GM12878 (cell line): Measurements from ENCODE around the gene ACSL1. TPM values are rescaled to one million over a fixed set of nuclear protein-coding genes. Genes with fewer than 3 reads are reported as not detected.
A peak's percentile ranks its signal among the peaks of the same experiment; 100 is the strongest.

Experiments
- BCL11A ChIP-seq: IDR thresholded peaks from 2 replicates; pipeline ENCODE4 v1.6.1; 2011; ENCODE audit warnings: low read depth, low read length
- BCL3 ChIP-seq: IDR thresholded peaks from 2 replicates; pipeline ENCODE4 v1.6.1; 2011; ENCODE audit warnings: borderline replicate concordance, low read depth, mild to moderate bottlenecking, moderate library complexity, low read length; ENCODE audit not compliant: insufficient read depth, poor library complexity, severe bottlenecking
- CBX3 ChIP-seq: fragments of 200-600 bp; sonication (generic); IDR thresholded peaks from 2 replicates; pipeline ENCODE4 v1.6.1; 2016; ENCODE audit warnings: low read depth, borderline replicate concordance
- CBX5 ChIP-seq: sonication (generic); IDR thresholded peaks from 2 replicates; pipeline ENCODE4 v1.6.1; 2016; ENCODE audit warnings: low read depth, moderate library complexity, mild to moderate bottlenecking, inconsistent platforms
- EED ChIP-seq: sonication (generic); IDR thresholded peaks from 2 replicates; pipeline ENCODE4 v1.6.1; 2016; ENCODE audit warnings: antibody characterized with exemption, low read depth
- EP300 ChIP-seq, 2 experiments: fragments of 150-350 bp in 1 of 2; IDR thresholded peaks; 2 replicates each; pipeline ENCODE4 v1.6.1; 2011 to 2012; ENCODE audit warnings: low read depth in 2 of 2, low read length in 2 of 2, borderline replicate concordance in 1 of 2, improper control_type of control experiment in 1 of 2, inconsistent platforms in 1 of 2; ENCODE audit not compliant: control insufficient read depth in 1 of 2
- GATAD2B ChIP-seq: fragments of 450-650 bp; conservative IDR thresholded peaks from 2 replicates; pipeline ENCODE4 v1.6.1; 2017; ENCODE audit warnings: low read depth, mild to moderate bottlenecking, moderate library complexity
- HCFC1 ChIP-seq: fragments of 150-350 bp; IDR thresholded peaks from 2 replicates; pipeline ENCODE4 v1.6.1; 2014; ENCODE audit warnings: low read length
- HDGF ChIP-seq: fragments of 450-650 bp; IDR thresholded peaks from 2 replicates; pipeline ENCODE4 v1.6.1; 2016; ENCODE audit warnings: antibody characterized with exemption
- IKZF1 ChIP-seq: fragments of 450-650 bp; conservative IDR thresholded peaks from 2 replicates; pipeline ENCODE4 v1.6.1; 2017; ENCODE audit warnings: antibody characterized with exemption, mild to moderate bottlenecking
- IRF4 ChIP-seq: IDR thresholded peaks from 2 replicates; pipeline ENCODE4 v1.6.1; 2011; ENCODE audit warnings: low read depth, low read length
- MXI1 ChIP-seq: fragments of 150-350 bp; IDR thresholded peaks from 2 replicates; pipeline ENCODE4 v1.6.1; 2011; ENCODE audit warnings: low read depth, mild to moderate bottlenecking, inconsistent platforms, low read length, improper control_type of control experiment
- NFXL1 ChIP-seq: fragments of 450-650 bp; IDR thresholded peaks from 2 replicates; pipeline ENCODE4 v1.6.1; 2017; ENCODE audit warnings: antibody characterized with exemption, mild to moderate bottlenecking, borderline replicate concordance
- NFYA ChIP-seq: IDR thresholded peaks from 2 replicates; pipeline ENCODE4 v1.6.1; 2011; ENCODE audit warnings: low read depth, mild to moderate bottlenecking, low read length, improper control_type of control experiment, borderline replicate concordance
- PML ChIP-seq: IDR thresholded peaks from 2 replicates; pipeline ENCODE4 v1.6.1; 2012; ENCODE audit warnings: low read length, inconsistent platforms
- RBBP5 ChIP-seq: fragments of 200-600 bp; sonication (generic); conservative IDR thresholded peaks from 2 replicates; pipeline ENCODE4 v1.6.1; 2016
- RCOR1 ChIP-seq: conservative IDR thresholded peaks from 2 replicates; pipeline ENCODE4 v1.6.1; 2012; ENCODE audit warnings: low read depth, low read length, improper control_type of control experiment
- RUNX3 ChIP-seq: IDR thresholded peaks from 2 replicates; pipeline ENCODE4 v1.6.1; 2012; ENCODE audit warnings: low read length, inconsistent platforms
- SMAD5 ChIP-seq: IDR thresholded peaks from 2 replicates; pipeline ENCODE4 v1.6.1; 2016; ENCODE audit warnings: antibody characterized with exemption, low read depth
- SMC3 ChIP-seq: IDR thresholded peaks from 2 replicates; pipeline ENCODE4 v1.6.1; 2011; ENCODE audit warnings: low read length, improper control_type of control experiment, borderline replicate concordance
- SP1 ChIP-seq: IDR thresholded peaks from one replicate; pipeline ENCODE4 v1.6.1; 2011; ENCODE audit warnings: low read depth, low read length
- STAT1 ChIP-seq: fragments of 450-650 bp; conservative IDR thresholded peaks from 2 replicates; pipeline ENCODE4 v1.6.1; 2014; ENCODE audit warnings: antibody characterized with exemption, mild to moderate bottlenecking
- STAT3 ChIP-seq: IDR thresholded peaks from 2 replicates; pipeline ENCODE4 v1.6.1; 2011; ENCODE audit warnings: low read depth, low read length, improper control_type of control experiment
- TBL1XR1 ChIP-seq: IDR thresholded peaks from 2 replicates; pipeline ENCODE4 v1.6.1; 2012; ENCODE audit warnings: low read depth, low read length, improper control_type of control experiment
- ZBED1 ChIP-seq: IDR thresholded peaks from 2 replicates; pipeline ENCODE4 v1.6.1; 2016; ENCODE audit warnings: borderline replicate concordance
- polyA plus RNA-seq, 11 experiments: library from polyadenylated mRNA; depleted of rRNA in 4 of 11; unstranded in 6 of 11; stranded (reverse) in 5 of 11; fragments of >200 nt; fragmentation: Nextera tagmentation in 4 of 11; fragmentation: Illumina TruSeq in 1 of 11; extraction: Ambion mirVana in 4 of 11; extraction: Trizol in 1 of 11; gene quantifications; 1 replicate in 1 of 11; 2 replicates in 10 of 11; pipeline versions ENCODE4 v1.2.1 to v1.2.3, GENCODE V29; 2011 to 2016; ENCODE audit warnings: inconsistent platforms in 2 of 11, missing spikeins in 2 of 11, low read depth in 1 of 11
- total RNA-seq, 4 experiments: library from RNA; depleted of rRNA in 3 of 4; stranded (reverse); fragments of >200 nt in 3 of 4; fragmentation: Illumina TruSeq in 1 of 4; extraction: Trizol in 1 of 4; gene quantifications; 2 replicates each; pipeline versions ENCODE4 v1.2.1 to v1.2.3, GENCODE V29; 2013 to 2021

Gene ACSL1
- total and polyA plus RNA-seq, 10 of the 15 experiments (the other 5 are each of a cell fraction or from before 2014, with no cell fraction given), result 30.7 to 68.1 (median 58.7) TPM

- TF ChIP-seq MXI1 (0 out of 2 replicates have a peak, but pooled peaks have one; percentile 35), IKZF1 (0 out of 2 replicates have a peak, but pooled peaks have one; percentile 37), NFXL1 (no peak), HDGF (no peak), SMC3 (no peak), EP300 (IDR thresholded peaks at IDR 0.05; ENCODE audit: borderline replicate concordance in 1 of 2, control insufficient read depth in 1 of 2, low read depth in 2 of 2, low read length in 2 of 2) (peak; percentile 40 to 41; a peak in 3 of 4 replicates), ZBED1 (no peak), RCOR1 (no peak), IRF4 (no peak), BCL3 (no peak), CBX5 (no peak), NFYA (no peak), EED (peak; percentile 88), BCL11A (no peak), STAT1 (no peak), CBX3 (no peak), STAT3 (no peak), TBL1XR1 (no peak; the same call in 1 of the 2 replicates), RUNX3 (peak; percentile 63), GATAD2B (no peak), HCFC1 (no peak), SP1 (no peak), PML (no peak), SMAD5 (no peak), RBBP5 (no peak)
These were observed 25.4 kb upstream of the ACSL1 start (continued) for GRCh38 chr4:184851200-184851541.
